Natural killer cell (primary cell): ENCODE results near the gene MRPL20. TPM values are rescaled to one million over a fixed set of nuclear protein-coding genes. Genes with fewer than 3 reads are reported as not detected.

Experiments
- ATAC-seq, 3 donors: fragments of 150-1000 bp in 2 of 3; fragments of 200-7000 bp in 1 of 3; cut with Tn5 transposase; 1 replicate in 1 of 3; 2 replicates in 2 of 3; pipeline ENCODE4 v1.10.0; 2021; ENCODE audit warnings: mild to moderate bottlenecking in 2 of 3, moderate library complexity in 2 of 3
- DNase-seq, 2 donors: peaks; one replicate each; pipeline versions ENCODE4 v3.0.0 to v3.0.0-alpha.2; 2013 to 2021; ENCODE audit warnings: mixed read lengths in 1 of 2
- H3K27ac ChIP-seq: one replicate; pipeline ENCODE4 v1.5.1; 2013; ENCODE audit warnings: mild to moderate bottlenecking, low read length
- H3K27me3 ChIP-seq: one replicate; pipeline ENCODE4 v1.6.1; 2013; ENCODE audit warnings: low read length; ENCODE audit not compliant: control insufficient read depth, insufficient read depth
- H3K36me3 ChIP-seq: one replicate; pipeline ENCODE4 v1.6.1; 2013; ENCODE audit warnings: low read length; ENCODE audit not compliant: control insufficient read depth, insufficient read depth
- H3K4me1 ChIP-seq: one replicate; pipeline ENCODE4 v1.6.1; 2013; ENCODE audit warnings: low read length; ENCODE audit not compliant: control insufficient read depth, insufficient read depth
- H3K4me3 ChIP-seq: one replicate; pipeline ENCODE4 v1.5.1; 2013; ENCODE audit warnings: low read length
- H3K9me3 ChIP-seq: one replicate; pipeline ENCODE4 v1.6.1; 2013; ENCODE audit warnings: low read length; ENCODE audit not compliant: control insufficient read depth, insufficient read depth
- H3K27ac Mint-ChIP-seq, 2 donors: one replicate each; pipeline ENCODE4 v1.8.0; 2022; ENCODE audit warnings: mild to moderate bottlenecking in 2 of 2, mixed read lengths in 2 of 2, moderate library complexity in 1 of 2
- H3K27me3 Mint-ChIP-seq, 2 donors: one replicate each; pipeline ENCODE4 v1.8.0; 2022; ENCODE audit warnings: low read depth in 2 of 2, mixed read lengths in 2 of 2
- H3K36me3 Mint-ChIP-seq: one replicate; pipeline ENCODE4 v1.8.0; 2022; ENCODE audit warnings: mixed read lengths
- H3K4me1 Mint-ChIP-seq, 2 donors: one replicate each; pipeline ENCODE4 v1.8.0; 2022; ENCODE audit warnings: mixed read lengths in 2 of 2
- H3K4me3 Mint-ChIP-seq: one replicate; pipeline ENCODE4 v1.8.0; 2022; ENCODE audit warnings: mild to moderate bottlenecking, moderate library complexity, mixed read lengths
- H3K9me3 Mint-ChIP-seq, 2 donors: one replicate each; pipeline ENCODE4 v1.8.0; 2022; ENCODE audit warnings: mixed read lengths in 2 of 2
- WGBS: methylation state at CpG from one replicate; pipeline ENCODE4 v1.1.7; 2013; ENCODE audit warnings: missing lambda C conversion rate; ENCODE audit not compliant: insufficient coverage; 5-methylcytosine and 5-hydroxymethylcytosine counted together
- intact Hi-C: fragments of 100-400 bp; cut with micrococcal nuclease; formaldehyde crosslinking; loops from one replicate; pipeline ENCODE4 v1.14.2; 2022
- total RNA-seq, 4 donors: library from RNA; stranded (reverse); fragments of 120-200 nt in 1 of 4; gene quantifications; one replicate each; pipeline versions ENCODE4 v1.2.3 to v1.2.4, GENCODE V29; 2013 to 2022
- TF ChIP-seq, protein P1 (sequence below): fragments of 200-600 bp; IDR thresholded peaks from one replicate; pipeline ENCODE4 v1.8.0; 2022; ENCODE audit warnings: antibody characterized with exemption

Gene MRPL20
- total RNA-seq, 3 donors from 2014 or later (not counting 1 experiment from before 2014, with no cell fraction given), result 90.9 to 111 (median 92.7) TPM

DNA sequence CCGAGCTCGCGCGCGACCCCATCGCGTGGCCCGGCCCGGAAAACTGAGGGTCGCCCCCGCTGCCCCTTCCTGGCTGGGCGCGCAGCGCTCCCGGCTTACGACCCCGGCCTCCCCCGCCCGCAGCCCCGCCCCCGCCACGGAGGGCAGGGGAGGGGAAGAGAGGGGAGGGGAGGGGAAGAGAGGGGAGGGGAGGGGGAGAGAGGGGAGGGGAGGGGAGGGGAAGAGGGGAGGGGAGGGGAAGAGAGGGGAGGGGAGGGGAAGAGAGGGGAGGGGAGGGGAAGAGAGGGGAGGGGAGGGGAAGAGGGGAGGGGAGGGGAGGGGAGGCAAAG lies 20.7 kb upstream of the MRPL20 start:
- Mint-ChIP-seq H3K4me1 (no peaks in the 10 kb centered on the region), H3K27ac (no peak overlapping the region), H3K4me3 (no peak overlapping the region), H3K27me3 (peaks cover 7 to 19% of the 10 kb centered on the region in 2 donors), H3K36me3 (no peaks in the 10 kb centered on the region), H3K9me3 (no peaks in the 10 kb centered on the region)
- peaks cover 2% of the 10 kb centered on the region for H3K27me3 ChIP-seq
- H3K27ac ChIP-seq, result no peak overlapping the region
- intact Hi-C loops, result no loop called here
- TF ChIP-seq, protein P1, sequence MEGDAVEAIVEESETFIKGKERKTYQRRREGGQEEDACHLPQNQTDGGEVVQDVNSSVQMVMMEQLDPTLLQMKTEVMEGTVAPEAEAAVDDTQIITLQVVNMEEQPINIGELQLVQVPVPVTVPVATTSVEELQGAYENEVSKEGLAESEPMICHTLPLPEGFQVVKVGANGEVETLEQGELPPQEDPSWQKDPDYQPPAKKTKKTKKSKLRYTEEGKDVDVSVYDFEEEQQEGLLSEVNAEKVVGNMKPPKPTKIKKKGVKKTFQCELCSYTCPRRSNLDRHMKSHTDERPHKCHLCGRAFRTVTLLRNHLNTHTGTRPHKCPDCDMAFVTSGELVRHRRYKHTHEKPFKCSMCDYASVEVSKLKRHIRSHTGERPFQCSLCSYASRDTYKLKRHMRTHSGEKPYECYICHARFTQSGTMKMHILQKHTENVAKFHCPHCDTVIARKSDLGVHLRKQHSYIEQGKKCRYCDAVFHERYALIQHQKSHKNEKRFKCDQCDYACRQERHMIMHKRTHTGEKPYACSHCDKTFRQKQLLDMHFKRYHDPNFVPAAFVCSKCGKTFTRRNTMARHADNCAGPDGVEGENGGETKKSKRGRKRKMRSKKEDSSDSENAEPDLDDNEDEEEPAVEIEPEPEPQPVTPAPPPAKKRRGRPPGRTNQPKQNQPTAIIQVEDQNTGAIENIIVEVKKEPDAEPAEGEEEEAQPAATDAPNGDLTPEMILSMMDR, result no peak
- no peak overlapping the region for H3K4me3 ChIP-seq
- no peak for ATAC-seq
- H3K9me3 ChIP-seq, result no peaks in the 10 kb centered on the region
- no peaks in the 10 kb centered on the region for H3K4me1 ChIP-seq
- no peak for DNase-seq
- WGBS, result 2% methylated on average over 17 of the region's 22 CpGs
- no peaks in the 10 kb centered on the region for H3K36me3 ChIP-seq

DNA sequence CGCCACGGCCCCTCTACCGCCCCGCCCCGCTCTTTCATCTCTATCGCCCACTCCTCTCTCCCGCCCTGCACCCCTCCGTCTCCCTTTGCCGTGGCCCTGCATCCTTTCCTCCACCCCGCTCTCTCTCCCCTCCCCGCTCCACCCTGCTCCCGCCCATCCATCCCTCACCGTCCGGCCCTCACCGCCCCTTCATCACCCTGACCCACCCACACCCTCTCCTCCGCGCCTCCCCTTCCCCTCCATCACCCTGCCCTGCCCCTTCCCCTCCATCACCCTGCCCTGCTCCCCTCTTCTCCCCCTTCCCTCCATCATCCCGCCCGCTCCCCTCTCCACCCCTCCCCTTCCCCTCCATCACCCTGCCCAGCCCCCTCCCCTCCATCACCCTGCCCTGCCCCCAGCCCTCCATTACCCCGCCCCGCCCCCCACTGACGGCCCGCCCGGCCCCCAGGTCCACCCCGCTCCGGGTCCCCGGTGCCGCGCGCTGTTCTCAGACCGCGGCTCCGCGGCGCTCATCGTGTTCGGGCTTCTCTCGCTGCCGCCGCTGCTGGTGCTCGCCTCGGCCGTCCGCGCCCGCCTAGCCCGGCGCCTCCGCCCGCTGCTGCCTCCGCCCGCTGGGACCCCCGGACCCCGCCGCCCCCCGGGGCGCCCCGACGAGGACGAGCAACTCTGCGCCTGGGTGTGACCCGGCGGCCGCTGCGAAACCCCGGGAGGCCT lies 20.2 kb upstream of the MRPL20 start:
- Mint-ChIP-seq H3K36me3 (no peaks in the 10 kb centered on the region), H3K27ac (no peak overlapping the region), H3K4me1 (no peaks in the 10 kb centered on the region), H3K4me3 (no peak overlapping the region), H3K9me3 (no peaks in the 10 kb centered on the region), H3K27me3 (peaks cover 7 to 21% of the 10 kb centered on the region in 2 donors)
- H3K4me1 ChIP-seq, result no peaks in the 10 kb centered on the region
- ATAC-seq (peak in 2 of 3 donors; percentile 50 to 62), DNase-seq (peak in 1 of 2 donors; percentile 29)
- no peaks in the 10 kb centered on the region for H3K36me3 ChIP-seq
- TF ChIP-seq, protein P1, result no peak
- 6% methylated on average over 61 of the region's 66 CpGs for WGBS
- H3K4me3 ChIP-seq, result no peak overlapping the region
- H3K9me3 ChIP-seq, result no peaks in the 10 kb centered on the region
- H3K27ac ChIP-seq, result no peak overlapping the region
- peaks cover 2% of the 10 kb centered on the region for H3K27me3 ChIP-seq
- intact Hi-C loops, result no loop called here

DNA sequence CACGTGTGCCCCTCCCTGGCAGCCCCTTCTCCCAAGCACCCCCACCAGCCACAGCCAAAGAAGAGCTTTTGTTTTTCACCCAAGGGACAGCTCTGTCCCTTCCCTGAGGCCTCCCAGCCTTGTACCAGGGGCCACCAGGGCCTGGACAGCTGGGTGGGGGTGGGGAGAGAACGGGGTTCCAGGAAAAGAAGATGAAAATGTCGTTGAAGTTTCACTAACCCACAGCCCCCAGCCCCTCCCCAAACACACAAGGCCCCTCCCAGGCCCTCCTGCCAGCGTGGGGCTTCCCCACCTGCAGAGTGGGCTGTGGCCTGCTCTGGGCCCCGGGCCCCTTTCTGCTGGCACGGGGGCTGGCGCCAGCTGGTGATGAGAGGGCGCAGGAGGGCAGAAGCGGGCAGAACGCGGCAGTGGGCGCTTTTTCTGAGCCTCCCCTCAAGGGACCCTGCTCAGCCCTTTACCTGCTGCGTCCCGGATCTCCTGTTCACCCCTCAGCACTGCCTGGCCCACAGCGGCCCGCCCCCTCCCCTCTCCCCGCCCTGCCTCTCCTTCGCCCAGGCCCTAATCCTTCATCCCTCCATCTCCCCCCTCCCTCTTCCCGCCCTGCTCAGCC lies 19.5 kb upstream of the MRPL20 start:
- 21% methylated on average over 18 of the region's 19 CpGs for WGBS
- Histone ChIP-seq H3K27ac (no peak overlapping the region), H3K36me3 (no peaks in the 10 kb centered on the region), H3K4me3 (no peak overlapping the region), H3K9me3 (no peaks in the 10 kb centered on the region), H3K27me3 (peaks cover 2% of the 10 kb centered on the region), H3K4me1 (no peaks in the 10 kb centered on the region)
- Mint-ChIP-seq H3K4me1 (no peaks in the 10 kb centered on the region), H3K4me3 (no peak overlapping the region), H3K27me3 (peaks cover 7 to 24% of the 10 kb centered on the region in 2 donors), H3K27ac (no peak overlapping the region), H3K9me3 (no peaks in the 10 kb centered on the region), H3K36me3 (no peaks in the 10 kb centered on the region)
- no peak for DNase-seq
- TF ChIP-seq, protein P1, result no peak
- ATAC-seq, result peak in 2 of 3 donors; percentile 24 to 35
- intact Hi-C loops, result no loop called here
